ENCODE measurements around the gene C2orf76. TPM values are rescaled to one million over a fixed set of nuclear protein-coding genes. Genes with fewer than 3 reads are reported as not detected.
"Not testable (repeated sequence)": the region's sequence is repeated elsewhere in the genome, so short reads cannot be mapped to it uniquely, and the experiment has no call there.

C2orf76 gene
- 1 to 10 TPM; 5.8 to 6.6 TPM for total RNA-seq

DNA sequence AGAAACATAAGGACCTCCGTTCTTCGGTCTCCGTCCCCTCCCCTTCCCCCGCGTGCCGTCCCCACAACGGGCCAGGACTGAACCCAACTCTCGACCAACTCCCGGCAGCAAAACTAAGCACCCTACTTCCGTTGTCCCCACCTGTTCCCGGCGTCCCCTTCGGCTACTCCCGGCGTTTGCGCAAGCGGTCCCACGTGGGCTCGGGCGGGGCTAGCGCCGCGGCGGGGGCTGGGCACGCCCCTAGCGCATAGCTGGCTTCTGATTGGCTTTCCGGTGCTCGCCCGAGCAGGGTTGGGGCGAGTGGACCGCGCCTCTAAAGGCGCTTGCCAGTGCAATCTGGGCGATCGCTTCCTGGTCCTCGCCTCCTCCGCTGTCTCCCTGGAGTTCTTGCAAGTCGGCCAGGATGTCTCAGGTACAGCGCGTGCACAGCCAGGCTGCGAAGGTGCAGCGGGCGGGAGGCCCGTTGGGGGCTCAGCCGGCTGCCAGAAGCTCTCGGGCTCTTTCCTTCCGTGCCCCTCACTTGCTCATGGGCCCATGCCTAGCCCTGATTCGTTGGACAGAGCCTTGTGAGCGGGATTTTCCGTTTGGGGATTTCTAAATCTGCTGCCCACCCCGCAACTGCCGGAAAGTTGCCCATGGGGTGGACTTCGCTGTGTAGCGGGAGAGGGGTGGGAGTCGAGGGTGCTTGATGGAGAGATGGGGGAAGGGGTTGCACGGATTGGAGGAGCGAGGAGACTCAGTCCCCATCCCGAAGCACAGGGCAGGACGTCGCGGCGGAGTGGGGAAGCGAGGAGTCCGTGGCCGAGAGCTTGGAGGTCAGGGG is at the start of gene C2orf76, which contains the start of gene DBI:
Gene C2orf76 (minus strand): TSS at position 186 of the 823 bp plus-strand sequence. CDS start 26,875 bp downstream, outside the sequence.
Gene DBI (plus strand): TSS at position 329 of the 823 bp plus-strand sequence. CDS start 75 bp downstream, at position 404.
- Mint-ChIP-seq H3K9me3 (ENCODE audit: insufficient read depth) (no peaks in the 10 kb centered on the region), H3K27ac (peak within 1 kb of the TSS; percentile 98), H3K36me3 (ENCODE audit: low read depth) (peaks cover 42% of the 10 kb centered on the region), H3K4me1 (ENCODE audit: low read depth) (peaks cover 36% of the 10 kb centered on the region), H3K27me3 (ENCODE audit: low read depth) (no peaks in the 10 kb centered on the region), H3K4me3 (peak within 1 kb of the TSS; percentile 99)
- DNase-seq (peak; percentile 95), ATAC-seq (peak; percentile 94)
- ChIA-PET POLR2A (interaction anchor here (0.8 to 3.1 kb wide), 11 partner anchors 8 to 810 kb away, joined by 3 to 22 read pairs (median 4); partner anchors contain the start of gene TMEM177), CTCF (interaction anchor here (1.0 to 1.4 kb wide), 3 partner anchors 11 to 1364 kb away, joined by 3 to 4 read pairs (median 3); no protein-coding TSS in a partner anchor)

DNA sequence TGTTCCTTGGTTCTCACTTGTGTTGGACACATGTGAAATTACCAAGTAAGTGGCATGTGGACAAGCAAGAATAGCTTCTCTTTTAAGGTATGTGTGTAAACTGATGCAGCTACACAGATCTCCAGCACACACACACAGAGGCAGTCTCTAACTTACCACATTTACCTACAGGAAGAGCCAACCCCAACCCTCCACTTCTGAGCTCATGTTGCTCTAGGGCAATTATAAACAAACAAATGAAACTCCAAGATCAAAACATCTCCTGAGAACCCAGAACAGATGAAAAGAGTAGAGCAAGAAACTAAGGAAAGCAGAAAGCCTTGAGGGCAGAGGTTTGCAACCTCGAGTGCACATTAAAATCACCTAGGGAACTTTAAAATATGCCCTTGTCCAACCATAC is 49.0 kb upstream of the C2orf76 start:
- CTCF ChIA-PET, result interaction anchor here (1.2 kb wide), 1 partner anchor 61 kb away, joined by 5 read pairs; no protein-coding TSS in a partner anchor
- POLR2A ChIA-PET, result no interaction called here
- DNase-seq, result no peak
- peaks cover 11% of the 10 kb centered on the region for H3K27me3 Mint-ChIP-seq (ENCODE audit: low read depth)
- no peak for ATAC-seq
- H3K27ac Mint-ChIP-seq, result no peak overlapping the region
- no peaks in the 10 kb centered on the region for H3K9me3 Mint-ChIP-seq (ENCODE audit: insufficient read depth)
- no peak overlapping the region for H3K4me3 Mint-ChIP-seq
- H3K36me3 Mint-ChIP-seq (ENCODE audit: low read depth), result no peaks in the 10 kb centered on the region
- no peaks in the 10 kb centered on the region for H3K4me1 Mint-ChIP-seq (ENCODE audit: low read depth)

DNA sequence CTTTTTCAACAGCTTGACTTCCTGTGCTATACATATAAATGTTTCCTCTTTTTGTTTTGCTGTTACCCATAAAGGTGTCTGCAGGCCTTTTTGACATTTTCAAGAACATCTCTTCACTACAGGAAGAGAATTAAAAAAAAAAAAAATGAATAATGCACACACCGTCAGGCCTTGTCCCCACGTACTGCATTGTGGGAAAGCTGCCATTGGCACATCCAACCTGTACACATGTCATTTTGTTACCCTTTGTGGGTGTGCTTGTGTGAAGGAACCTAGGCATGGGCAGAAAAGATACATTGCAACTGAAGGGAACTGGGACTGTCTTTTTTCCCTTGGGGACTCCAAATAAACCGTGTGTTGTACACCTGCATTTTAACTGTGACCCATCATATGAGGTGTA is 48.3 kb upstream of the C2orf76 start:
- ATAC-seq (no peak), DNase-seq (no peak)
- Mint-ChIP-seq H3K9me3 (ENCODE audit: insufficient read depth) (no peaks in the 10 kb centered on the region), H3K27me3 (ENCODE audit: low read depth) (peaks cover 11% of the 10 kb centered on the region), H3K27ac (no peak overlapping the region), H3K4me1 (ENCODE audit: low read depth) (no peaks in the 10 kb centered on the region), H3K36me3 (ENCODE audit: low read depth) (no peaks in the 10 kb centered on the region), H3K4me3 (no peak overlapping the region)
- POLR2A ChIA-PET, result no interaction called here
- CTCF ChIA-PET, result interaction anchor here (0.5 to 1.2 kb wide), 2 partner anchors 61 to 1137 kb away, joined by 3 to 5 read pairs; no protein-coding TSS in a partner anchor

DNA sequence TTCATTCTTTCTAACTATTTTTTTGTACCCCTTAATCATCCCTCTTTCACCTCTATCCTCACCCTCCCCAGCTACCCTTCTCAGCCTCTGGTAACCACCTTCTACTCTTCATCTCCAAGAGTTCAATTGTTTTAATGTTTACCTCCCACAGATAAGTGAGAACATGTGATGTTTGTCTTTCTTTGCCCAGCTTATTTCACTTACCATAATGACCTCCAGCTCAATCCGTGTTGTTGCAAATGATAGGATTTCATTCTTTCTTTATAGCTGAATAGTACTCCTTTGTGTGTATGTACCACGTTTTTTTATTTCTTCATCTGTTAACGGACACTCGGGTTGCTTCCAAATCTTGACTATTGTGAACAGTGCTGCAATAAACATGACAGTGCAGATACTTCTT is 42.9 kb upstream of the C2orf76 start:
- no peak overlapping the region for H3K4me3 Mint-ChIP-seq
- no peak overlapping the region for H3K27ac Mint-ChIP-seq
- H3K36me3 Mint-ChIP-seq (ENCODE audit: low read depth), result no peaks in the 10 kb centered on the region
- H3K9me3 Mint-ChIP-seq (ENCODE audit: insufficient read depth), result no peaks in the 10 kb centered on the region
- ChIA-PET CTCF (interaction anchor here (0.7 kb wide), 1 partner anchor 31 kb away, joined by 3 read pairs; no protein-coding TSS in a partner anchor), POLR2A (no interaction called here)
- DNase-seq (no peak), ATAC-seq (no peak)
- H3K27me3 Mint-ChIP-seq (ENCODE audit: low read depth), result peaks cover 8% of the 10 kb centered on the region
- H3K4me1 Mint-ChIP-seq (ENCODE audit: low read depth), result no peaks in the 10 kb centered on the region

DNA sequence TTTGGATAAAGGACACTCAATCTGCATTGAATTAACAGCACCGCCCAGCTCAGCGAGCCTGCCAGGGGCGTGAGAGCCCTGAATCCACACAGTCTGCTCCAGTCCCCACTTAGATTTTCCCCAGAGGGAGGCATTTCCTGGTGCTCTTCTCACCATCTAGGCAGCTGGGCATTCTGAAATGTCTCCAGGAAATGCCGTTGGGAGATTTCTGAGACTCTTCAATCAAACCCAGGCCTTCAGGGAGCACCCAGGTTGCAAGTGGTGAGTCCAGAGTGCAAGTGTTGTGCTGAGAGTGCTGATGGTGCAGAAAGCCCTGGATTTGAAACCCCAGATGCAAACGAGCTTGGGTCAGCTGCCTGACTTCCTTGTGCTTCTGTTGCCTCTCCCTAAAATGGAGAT is 41.6 kb upstream of the C2orf76 start:
- ATAC-seq (no peak), DNase-seq (no peak)
- no peaks in the 10 kb centered on the region for H3K9me3 Mint-ChIP-seq (ENCODE audit: insufficient read depth)
- H3K4me1 Mint-ChIP-seq (ENCODE audit: low read depth), result no peaks in the 10 kb centered on the region
- POLR2A ChIA-PET, result no interaction called here
- H3K36me3 Mint-ChIP-seq (ENCODE audit: low read depth), result no peaks in the 10 kb centered on the region
- CTCF ChIA-PET, result interaction anchor here (0.6 to 1.2 kb wide), 2 partner anchors 53 to 68 kb away, joined by 4 to 7 read pairs; no protein-coding TSS in a partner anchor
- no peak overlapping the region for H3K4me3 Mint-ChIP-seq
- no peak overlapping the region for H3K27ac Mint-ChIP-seq
- peaks cover 1% of the 10 kb centered on the region for H3K27me3 Mint-ChIP-seq (ENCODE audit: low read depth)

DNA sequence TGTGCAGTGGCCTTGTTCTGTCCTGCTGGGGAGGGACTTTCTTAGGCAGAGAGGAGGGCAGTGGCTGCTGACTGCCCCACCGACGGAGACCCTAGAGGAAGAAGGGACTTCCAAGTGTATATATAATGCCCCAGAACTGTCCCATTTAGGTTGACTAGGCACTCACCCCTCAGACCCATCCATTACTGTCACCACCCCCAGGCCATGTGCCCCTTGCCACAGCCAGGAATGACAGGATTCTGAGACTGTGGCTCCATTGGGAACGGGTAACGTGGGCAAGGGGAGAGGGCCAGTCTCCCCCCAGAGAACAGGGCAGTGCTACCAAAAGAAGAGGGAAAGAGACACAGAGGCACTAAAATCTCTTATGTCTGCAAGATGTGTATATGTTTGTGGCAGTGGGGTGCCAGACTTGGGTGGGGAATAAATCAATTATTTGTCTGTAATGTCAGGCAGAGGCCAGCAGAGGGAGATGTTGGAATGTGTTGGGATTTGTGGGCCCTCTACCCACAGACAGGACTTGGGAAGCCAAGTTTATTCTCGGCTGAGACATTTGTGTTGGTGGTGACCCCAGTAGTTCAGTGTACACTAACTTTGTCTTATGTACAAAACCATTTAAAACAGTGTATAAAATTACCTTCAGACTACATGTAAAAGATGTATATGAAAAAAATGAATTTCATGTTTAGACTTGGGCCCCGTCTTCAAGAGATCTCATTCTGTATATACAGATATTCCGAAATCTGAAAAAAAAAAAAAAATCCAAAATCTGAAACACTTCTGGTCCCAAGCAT is 41.0 kb upstream of the C2orf76 start:
- H3K27me3 Mint-ChIP-seq (ENCODE audit: low read depth), result no peaks in the 10 kb centered on the region
- no peaks in the 10 kb centered on the region for H3K9me3 Mint-ChIP-seq (ENCODE audit: insufficient read depth)
- CTCF ChIA-PET, result interaction anchor here (0.6 to 1.2 kb wide), 2 partner anchors 52 to 69 kb away, joined by 4 to 7 read pairs; no protein-coding TSS in a partner anchor
- no peak overlapping the region for H3K27ac Mint-ChIP-seq
- POLR2A ChIA-PET, result no interaction called here
- H3K36me3 Mint-ChIP-seq (ENCODE audit: low read depth), result no peaks in the 10 kb centered on the region
- H3K4me1 Mint-ChIP-seq (ENCODE audit: low read depth), result no peaks in the 10 kb centered on the region
- no peak overlapping the region for H3K4me3 Mint-ChIP-seq
- peak; percentile 38 for DNase-seq
- no peak for ATAC-seq

DNA sequence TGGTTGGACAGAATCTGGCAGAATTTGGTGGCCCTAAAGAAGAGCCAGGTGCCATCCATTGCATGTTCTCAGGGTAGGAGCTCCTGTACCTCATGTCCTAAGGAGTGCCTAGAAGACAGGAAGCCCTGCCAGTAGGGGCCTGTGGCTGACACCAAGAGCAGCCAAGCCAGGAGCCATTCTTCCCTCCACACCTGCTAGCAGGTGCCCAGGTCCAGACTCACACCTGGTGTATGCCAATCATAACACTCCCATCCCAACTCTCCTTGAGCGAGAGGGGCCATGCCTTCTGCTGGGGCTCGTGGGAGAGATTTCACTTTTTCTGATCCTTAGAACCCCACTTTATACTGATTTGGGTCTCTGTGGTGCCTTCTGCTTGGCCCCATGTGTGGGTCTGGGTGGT is 38.5 kb upstream of the C2orf76 start:
- H3K4me3 Mint-ChIP-seq, result no peak overlapping the region
- no peaks in the 10 kb centered on the region for H3K4me1 Mint-ChIP-seq (ENCODE audit: low read depth)
- H3K9me3 Mint-ChIP-seq (ENCODE audit: insufficient read depth), result no peaks in the 10 kb centered on the region
- no peaks in the 10 kb centered on the region for H3K27me3 Mint-ChIP-seq (ENCODE audit: low read depth)
- CTCF ChIA-PET, result interaction anchor here (1.3 kb wide), 1 partner anchor 71 kb away, joined by 6 read pairs; no protein-coding TSS in a partner anchor
- DNase-seq (no peak), ATAC-seq (no peak)
- no peaks in the 10 kb centered on the region for H3K36me3 Mint-ChIP-seq (ENCODE audit: low read depth)
- POLR2A ChIA-PET, result no interaction called here
- H3K27ac Mint-ChIP-seq, result no peak overlapping the region

DNA sequence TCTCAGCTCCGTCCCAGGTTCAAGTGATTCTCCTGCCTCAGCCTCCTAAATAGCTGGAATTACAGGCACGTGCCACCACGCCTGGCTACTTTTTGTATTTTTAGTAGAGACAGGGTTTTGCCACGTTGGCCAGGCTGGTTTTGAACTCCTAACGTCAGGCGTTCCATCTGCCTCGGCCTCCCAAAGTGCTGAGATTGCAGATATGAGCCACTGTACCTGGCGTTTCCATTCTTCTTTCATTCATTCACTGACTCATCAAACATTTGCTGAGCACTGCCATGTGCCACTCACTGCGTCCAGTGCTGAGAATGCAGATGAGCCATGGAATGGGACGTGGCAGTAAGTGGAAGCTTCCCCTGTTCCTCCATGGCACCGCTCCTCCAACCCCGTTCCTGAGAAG is 37.0 kb upstream of the C2orf76 start:
- H3K27ac Mint-ChIP-seq, result not testable (repeated sequence)

DNA sequence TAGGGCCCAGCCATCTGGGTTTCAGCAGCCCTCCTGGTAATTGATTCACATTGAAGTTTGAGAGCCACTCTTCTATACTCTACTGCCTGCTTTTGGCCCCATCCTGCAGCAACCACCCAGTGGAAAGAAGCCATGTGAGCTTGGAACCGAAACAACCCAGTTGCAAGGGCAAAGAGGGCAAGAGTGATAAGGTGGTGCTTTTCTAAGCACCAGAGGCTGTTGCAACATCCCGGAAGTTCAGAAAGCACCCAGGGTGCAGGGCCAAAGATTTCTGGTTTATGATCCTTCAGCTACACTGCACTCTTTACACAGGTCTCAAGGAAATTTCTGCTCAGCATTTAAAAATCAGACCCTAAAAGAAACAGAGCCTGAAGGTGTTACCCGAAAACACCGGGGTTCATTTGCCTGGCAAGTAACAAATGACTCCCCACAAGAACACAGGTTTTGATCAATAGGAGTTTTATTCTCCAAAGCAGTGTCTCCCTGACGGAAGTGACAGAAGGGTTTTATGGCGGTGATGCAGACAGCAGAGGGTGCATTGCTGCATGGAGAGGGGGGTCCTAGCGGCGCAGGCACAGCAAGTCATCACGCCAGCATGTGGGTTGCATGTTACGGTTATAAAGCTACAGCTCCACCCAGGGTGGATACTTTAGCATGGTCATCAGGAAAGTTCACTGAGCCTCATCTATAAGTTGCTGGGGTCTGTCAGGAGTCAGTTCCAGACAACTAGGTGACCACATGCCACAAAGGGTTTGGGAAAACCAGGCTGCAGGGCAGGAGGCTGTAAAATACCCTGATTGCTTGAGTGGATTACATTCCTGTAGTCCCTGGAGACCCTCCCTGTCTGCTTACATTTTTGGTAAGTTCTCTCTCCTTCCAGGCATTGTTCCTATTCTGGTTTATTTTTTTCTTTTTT is 36.3 kb upstream of the C2orf76 start:
- Mint-ChIP-seq H3K4me1 (ENCODE audit: low read depth) (peaks cover 5% of the 10 kb centered on the region), H3K36me3 (ENCODE audit: low read depth) (no peaks in the 10 kb centered on the region), H3K4me3 (no peak overlapping the region), H3K27ac (no peak overlapping the region), H3K27me3 (ENCODE audit: low read depth) (peaks cover 2% of the 10 kb centered on the region), H3K9me3 (ENCODE audit: insufficient read depth) (no peaks in the 10 kb centered on the region)
- ATAC-seq (no peak), DNase-seq (no peak)
- ChIA-PET POLR2A (no interaction called here), CTCF (no interaction called here)

More for the DNA sequence above, 37.0 kb upstream of the C2orf76 start:
- H3K36me3 Mint-ChIP-seq (ENCODE audit: low read depth); H3K4me1 Mint-ChIP-seq (ENCODE audit: low read depth); H3K4me3 Mint-ChIP-seq; DNase-seq; ATAC-seq; POLR2A ChIA-PET; CTCF ChIA-PET; H3K27me3 Mint-ChIP-seq (ENCODE audit: low read depth); H3K9me3 Mint-ChIP-seq (ENCODE audit: insufficient read depth): not testable (repeated sequence)

DNA sequence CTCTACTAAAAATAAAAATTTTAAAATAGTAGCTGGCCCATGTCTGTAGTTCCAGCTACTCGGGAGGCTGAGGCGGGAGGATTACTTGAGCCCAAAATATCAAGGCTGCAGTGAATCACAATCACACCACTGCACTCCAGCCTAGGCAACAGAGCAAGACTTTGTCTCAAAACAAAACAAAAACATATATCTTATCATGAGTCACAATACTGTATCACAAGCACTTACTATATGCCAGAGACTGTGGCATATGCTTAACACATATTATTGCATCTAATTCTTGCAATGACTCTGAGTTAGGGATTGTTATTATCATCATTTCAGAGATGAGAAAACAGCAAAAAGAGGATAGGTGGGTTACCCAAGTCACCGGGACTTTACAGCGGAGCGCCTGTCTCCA is 35.5 kb upstream of the C2orf76 start:
- ChIA-PET POLR2A (no interaction called here), CTCF (no interaction called here)

DNA sequence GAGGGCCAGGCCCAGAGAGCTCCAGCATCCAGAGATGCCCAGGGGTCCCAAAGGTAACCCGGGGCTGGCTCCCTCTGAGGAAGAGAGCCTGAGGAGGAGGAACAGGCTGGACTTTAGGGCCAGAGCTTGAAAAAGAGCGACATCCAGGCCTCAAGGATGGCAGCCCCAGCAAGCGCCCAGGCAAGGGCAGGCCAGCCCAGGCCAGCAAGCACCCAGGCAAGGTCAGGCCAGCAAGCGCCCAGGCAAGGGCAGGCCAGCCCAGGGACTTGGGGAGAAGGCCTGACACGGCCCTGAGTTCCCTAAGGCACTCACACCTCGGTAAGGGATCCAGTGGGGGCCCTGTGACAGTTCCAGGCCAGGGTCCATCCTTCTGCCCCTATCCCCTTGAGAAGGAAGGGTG is 30.6 kb upstream of the C2orf76 start:
- H3K4me3 Mint-ChIP-seq, result no peak overlapping the region
- no peak overlapping the region for H3K27ac Mint-ChIP-seq
- POLR2A ChIA-PET, result no interaction called here
- no peak for DNase-seq
- CTCF ChIA-PET, result no interaction called here
- H3K4me1 Mint-ChIP-seq (ENCODE audit: low read depth), result peaks cover 5% of the 10 kb centered on the region
- no peaks in the 10 kb centered on the region for H3K36me3 Mint-ChIP-seq (ENCODE audit: low read depth)
- peaks cover 4% of the 10 kb centered on the region for H3K27me3 Mint-ChIP-seq (ENCODE audit: low read depth)
- H3K9me3 Mint-ChIP-seq (ENCODE audit: insufficient read depth), result no peaks in the 10 kb centered on the region
- no peak for ATAC-seq

More for the DNA sequence above, 35.5 kb upstream of the C2orf76 start:
- H3K4me3 Mint-ChIP-seq, result no peak overlapping the region
- H3K36me3 Mint-ChIP-seq (ENCODE audit: low read depth), result no peaks in the 10 kb centered on the region
- DNase-seq (no peak), ATAC-seq (no peak)
- H3K27ac Mint-ChIP-seq, result no peak overlapping the region
- no peaks in the 10 kb centered on the region for H3K9me3 Mint-ChIP-seq (ENCODE audit: insufficient read depth)
- peaks cover 5% of the 10 kb centered on the region for H3K4me1 Mint-ChIP-seq (ENCODE audit: low read depth)
- peaks cover 2% of the 10 kb centered on the region for H3K27me3 Mint-ChIP-seq (ENCODE audit: low read depth)
